Pancreas (tissue), 10 donors: ENCODE measurements around the gene VSTM2B. TPM values are rescaled to one million over a fixed set of nuclear protein-coding genes. Genes with fewer than 3 reads are reported as not detected.

Source experiments
- ATAC-seq, 4 donors: fragments of 200-7000 bp; cut with Tn5 transposase; one replicate each; pipeline versions ENCODE4 v1.8.0 to v1.9.1; 2020; ENCODE audit warnings: mild to moderate bottlenecking in 4 of 4, moderate library complexity in 4 of 4
- DNase-seq, 6 donors: peaks; one replicate each; pipeline ENCODE4 v3.0.0-alpha.2; 2020
- FAIRE-seq: peaks from 2 replicates; lab custom pipeline; 2012; peaks lifted over from hg19 to GRCh38; lab: Jason Lieb, UNC
- H3K27ac ChIP-seq, 4 donors: fragments of 200-600 bp; sonication (generic); 1 replicate in 3 of 4; 2 replicates in 1 of 4; pipeline versions ENCODE4 v1.5.0 to v1.8.0; 2020
- H3K27me3 ChIP-seq, 4 donors: fragments of 200-600 bp; one replicate each; pipeline ENCODE4 v1.8.0; 2021
- H3K36me3 ChIP-seq, 3 donors: fragments of 200-600 bp; sonication (generic) in 1 of 3; one replicate each; pipeline versions ENCODE4 v1.5.0 to v1.8.0; 2020 to 2021
- H3K4me1 ChIP-seq, 3 donors: fragments of 200-600 bp; one replicate each; pipeline ENCODE4 v1.8.0; 2021
- H3K4me3 ChIP-seq, 4 donors: fragments of 200-600 bp; sonication (generic) in 2 of 4; one replicate each; pipeline versions ENCODE4 v1.5.0 to v1.8.0; 2020 to 2021
- H3K9me3 ChIP-seq, 4 donors: fragments of 200-600 bp; one replicate each; pipeline ENCODE4 v1.8.0; 2021
- WGBS, 2 donors: extraction: QIAGEN DNeasy Blood & Tissue Kit; methylation state at CpG; one replicate each; pipeline ENCODE4 v1.1.7; 2013; 5-methylcytosine and 5-hydroxymethylcytosine counted together
- intact Hi-C, 3 donors: fragments of 100-400 bp; cut with DNase I; formaldehyde crosslinking; loops; one replicate each; pipeline versions ENCODE4 v1.11.1 to v1.14.2; 2022
- polyA plus RNA-seq, 2 donors: library from polyadenylated mRNA; stranded (reverse); fragments of 200-250 nt; gene quantifications; one replicate each; pipeline ENCODE4 v1.2.3, GENCODE V29; 2013
- total RNA-seq, 6 donors: library from RNA; stranded (reverse); fragmentation: NEBNext Ultra II Directional in 4 of 6; extraction: Animal tissue kit (Norgen Biotek cat#: 25700) in 4 of 6; gene quantifications; one replicate each; pipeline versions ENCODE4 v1.2.1 to v1.2.4, GENCODE V29; 2021 to 2023
- TF ChIP-seq, protein P1 (sequence below), 4 donors: fragments of 200-600 bp; sonication (generic) in 3 of 4; IDR thresholded peaks; one replicate each; pipeline versions ENCODE4 v1.5.0 to v1.8.0; 2021; ENCODE audit warnings: antibody characterized with exemption in 4 of 4
- donor health status: healthy with polysubstance abuse.
- donor health status: DM: no; HTN: no; CAD: no; lungs with moderate emphysema.
- donor health status: DM: no; HTN: no; CAD: no.
- donor health status: control.
- donor health status: control.
- donor health status: Bipolar disorder and iron deficiency.
- donor health status: DM: yes; HTN: yes; CAD: no.
- donor health status: DM: no; HTN: no; CAD: no.
- donor health status: DM: no; HTN: no; CAD: no.
- donor health status: DM: yes; HTN: yes; CAD: no.

The VSTM2B gene
- total and polyA plus RNA-seq, 8 donors = 0.05 TPM; not detected in 7

GRCh38 chr19:29539131-29539530 is 13.3 kb downstream of the VSTM2B start:
- Histone ChIP-seq H3K4me3 (no peak overlapping the region), H3K36me3 (no peaks in the 10 kb centered on the region), H3K4me1 (no peaks in the 10 kb centered on the region), H3K27me3 (no peaks in the 10 kb centered on the region), H3K9me3 (no peaks in the 10 kb centered on the region), H3K27ac (no peak overlapping the region)
- WGBS, 2 donors = 66 to 79% methylated on average over 9 of the region's 9 CpGs
- TF ChIP-seq, protein P1, sequence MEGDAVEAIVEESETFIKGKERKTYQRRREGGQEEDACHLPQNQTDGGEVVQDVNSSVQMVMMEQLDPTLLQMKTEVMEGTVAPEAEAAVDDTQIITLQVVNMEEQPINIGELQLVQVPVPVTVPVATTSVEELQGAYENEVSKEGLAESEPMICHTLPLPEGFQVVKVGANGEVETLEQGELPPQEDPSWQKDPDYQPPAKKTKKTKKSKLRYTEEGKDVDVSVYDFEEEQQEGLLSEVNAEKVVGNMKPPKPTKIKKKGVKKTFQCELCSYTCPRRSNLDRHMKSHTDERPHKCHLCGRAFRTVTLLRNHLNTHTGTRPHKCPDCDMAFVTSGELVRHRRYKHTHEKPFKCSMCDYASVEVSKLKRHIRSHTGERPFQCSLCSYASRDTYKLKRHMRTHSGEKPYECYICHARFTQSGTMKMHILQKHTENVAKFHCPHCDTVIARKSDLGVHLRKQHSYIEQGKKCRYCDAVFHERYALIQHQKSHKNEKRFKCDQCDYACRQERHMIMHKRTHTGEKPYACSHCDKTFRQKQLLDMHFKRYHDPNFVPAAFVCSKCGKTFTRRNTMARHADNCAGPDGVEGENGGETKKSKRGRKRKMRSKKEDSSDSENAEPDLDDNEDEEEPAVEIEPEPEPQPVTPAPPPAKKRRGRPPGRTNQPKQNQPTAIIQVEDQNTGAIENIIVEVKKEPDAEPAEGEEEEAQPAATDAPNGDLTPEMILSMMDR (IDR thresholded peaks at IDR 0.05) = no peak
- no peak for FAIRE-seq
- intact Hi-C loops = no loop called here
- no peak for ATAC-seq
- DNase-seq = peak in 1 of 6 donors; percentile 23

- Histone ChIP-seq H3K4me1 (no peaks in the 10 kb centered on the region), H3K27me3 (no peaks in the 10 kb centered on the region), H3K4me3 (no peak overlapping the region), H3K9me3 (no peaks in the 10 kb centered on the region), H3K36me3 (no peaks in the 10 kb centered on the region), H3K27ac (no peak overlapping the region)
- TF ChIP-seq, protein P1 (IDR thresholded peaks at IDR 0.05) = no peak
- intact Hi-C loops = no loop called here
- FAIRE-seq (no peak), ATAC-seq (no peak), DNase-seq (peak in 2 of 6 donors; percentile 17 to 23)
- 24 to 28% methylated on average over 6 of the region's 6 CpGs for WGBS, 2 donors
These were observed 13.9 kb downstream of the VSTM2B start for GRCh38 chr19:29539670-29540069.

- 23 to 36% methylated on average over 1 of the region's 1 CpG for WGBS, 2 donors
- Histone ChIP-seq H3K27ac (no peak overlapping the region), H3K4me1 (no peaks in the 10 kb centered on the region), H3K36me3 (no peaks in the 10 kb centered on the region), H3K4me3 (no peak overlapping the region), H3K9me3 (no peaks in the 10 kb centered on the region), H3K27me3 (no peaks in the 10 kb centered on the region)
- TF ChIP-seq, protein P1 (IDR thresholded peaks at IDR 0.05) = no peak
- no peak for FAIRE-seq
- DNase-seq = peak in 2 of 6 donors; percentile 17 to 20
- intact Hi-C loops = no loop called here
- ATAC-seq = no peak
These were observed 14.3 kb downstream of the VSTM2B start for GRCh38 chr19:29540114-29540513.

- no peak overlapping the region for H3K4me3 ChIP-seq
- FAIRE-seq (no peak), ATAC-seq (no peak), DNase-seq (no peak)
- intact Hi-C loops = no loop called here
- no peaks in the 10 kb centered on the region for H3K36me3 ChIP-seq
- H3K4me1 ChIP-seq = no peaks in the 10 kb centered on the region
- H3K27ac ChIP-seq = no peak overlapping the region
- WGBS, 2 donors = 42 to 78% methylated on average over 3 of the region's 3 CpGs
- TF ChIP-seq, protein P1 (IDR thresholded peaks at IDR 0.05) = no peak
- H3K9me3 ChIP-seq = no peaks in the 10 kb centered on the region
- no peaks in the 10 kb centered on the region for H3K27me3 ChIP-seq
These were observed 15.9 kb downstream of the VSTM2B start for GRCh38 chr19:29541473-29542253.

GRCh38 chr19:29542327-29542726 is 16.5 kb downstream of the VSTM2B start:
- DNase-seq = no peak
- FAIRE-seq = no peak
- TF ChIP-seq, protein P1 (IDR thresholded peaks at IDR 0.05) = no peak
- Histone ChIP-seq H3K27ac (no peak overlapping the region), H3K27me3 (no peaks in the 10 kb centered on the region), H3K36me3 (no peaks in the 10 kb centered on the region), H3K4me3 (no peak overlapping the region), H3K4me1 (no peaks in the 10 kb centered on the region), H3K9me3 (no peaks in the 10 kb centered on the region)
- 55 to 61% methylated on average over 3 of the region's 3 CpGs for WGBS, 2 donors
- ATAC-seq = no peak
- intact Hi-C loops = no loop called here
